Subcutaneous adipose tissue (tissue), 4 donors: Measurements from ENCODE around the gene PIEZO2. TPM values are rescaled to one million over a fixed set of nuclear protein-coding genes. Genes with fewer than 3 reads are reported as not detected.

ENCODE experiments used
- CTCF ChIP-seq: fragments of 450-650 bp; IDR thresholded peaks from one replicate; pipeline ENCODE4 v1.5.1; 2016; ENCODE audit warnings: low read depth, mild to moderate bottlenecking, control low read depth, antibody characterized with exemption, moderate library complexity
- total RNA-seq, 4 donors: library from RNA; depleted of rRNA; stranded (reverse); fragments of >200 nt; gene quantifications; one replicate each; pipeline ENCODE4 v1.1.0, GENCODE V29; 2016

Gene PIEZO2
- total RNA-seq, 4 donors from 2014 or later, result 0.85 to 2.2 (median 1.1) TPM

GRCh38 chr18:10682368-10682714 is 467.0 kb downstream of the PIEZO2 start:
- no peak for TF ChIP-seq CTCF

GRCh38 chr18:10681581-10682367 is 467.6 kb downstream of the PIEZO2 start:
- no peak for TF ChIP-seq CTCF

GRCh38 chr18:10680271-10680596 is 469.1 kb downstream of the PIEZO2 start:
- no peak for TF ChIP-seq CTCF

GRCh38 chr18:10679557-10680270 is 469.7 kb downstream of the PIEZO2 start:
- TF ChIP-seq CTCF, result no peak

DNA sequence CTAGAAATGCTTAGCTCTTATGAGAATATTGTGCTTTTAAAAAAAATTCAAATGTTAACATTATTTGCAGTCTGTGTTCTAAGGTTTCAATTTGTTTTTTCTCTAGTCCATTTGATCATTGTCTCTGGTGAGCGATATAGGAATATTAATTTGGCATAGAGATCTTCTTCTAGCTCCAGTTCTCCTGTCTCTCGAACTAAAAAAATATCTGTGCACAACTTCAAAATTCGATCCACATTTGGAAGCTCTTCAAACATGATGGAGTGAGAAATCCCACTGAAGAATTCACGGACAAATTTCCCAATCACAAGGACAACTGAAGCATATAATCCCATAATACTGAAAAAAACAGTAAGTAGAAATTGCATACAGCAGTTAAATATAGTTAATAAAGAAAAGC is 477.9 kb downstream of the PIEZO2 start:
- TF ChIP-seq CTCF, result no peak

- TF ChIP-seq CTCF, result no peak
Observed at GRCh38 chr18:10670856-10671255, 478.5 kb downstream of the PIEZO2 start.

DNA sequence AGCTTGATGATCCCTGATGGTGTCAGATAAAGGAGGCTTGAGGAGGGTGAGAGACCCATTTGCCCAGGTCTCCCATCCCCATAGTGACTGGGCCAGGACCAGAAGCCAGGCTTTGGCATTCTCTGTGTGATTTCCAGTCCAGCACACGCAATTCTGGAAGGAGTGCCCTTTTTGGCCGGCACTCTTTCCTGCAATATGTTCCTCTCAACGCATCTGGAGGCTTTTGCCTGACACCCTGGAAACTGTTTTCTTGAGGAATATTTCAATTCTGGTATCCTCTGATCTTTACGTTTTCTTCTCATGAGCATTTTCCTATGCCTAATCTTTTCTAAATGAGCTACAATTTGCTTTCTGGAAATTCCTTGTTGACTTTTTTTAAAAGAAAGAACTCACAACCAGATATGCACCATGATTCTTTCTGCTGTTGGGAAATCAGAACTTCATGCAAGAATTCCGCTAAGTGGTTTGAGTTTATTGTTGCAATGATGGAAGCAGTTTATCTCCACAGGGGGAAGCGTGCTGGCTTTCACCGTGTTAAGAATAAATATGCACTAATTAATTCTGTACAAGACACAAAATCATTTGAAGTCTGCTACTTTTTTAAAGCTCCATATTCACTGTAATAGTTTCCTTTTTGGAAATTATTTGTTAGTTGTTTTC is 479.8 kb downstream of the PIEZO2 start:
- no peak for TF ChIP-seq CTCF
